K562 (cell line): ENCODE data around the gene ADSS1. TPM values are rescaled to one million over a fixed set of nuclear protein-coding genes. Genes with fewer than 3 reads are reported as not detected.

Experiments
- ATAC-seq: fragments of 200-7000 bp; cut with Tn5 transposase; 3 replicates; pipeline ENCODE4 v1.9.1; 2020; ENCODE audit warnings: moderate library complexity
- BruUV-seq: library from RNA; stranded (reverse); fragments of 400-500 nt; replicated peaks from 2 replicates; lab custom pipeline; 2021; lab: Mats Ljungman, UMichigan
- CTCF ChIA-PET: fragments of 300-600 bp; formaldehyde crosslinking; extraction: SDS; loops from one replicate; lab custom pipeline; 2021; ENCODE audit warnings: low intra/inter-chr PET ratio; lab: Yijun Ruan, JAX
- POLR2A ChIA-PET: fragments of 300-600, 350-650 bp; sonication (Branson Sonifier 250); formaldehyde crosslinking; extraction: SDS; loops from one replicate; lab custom pipeline; 2021; ENCODE audit warnings: antibody characterized with exemption, inconsistent platforms; lab: Yijun Ruan, JAX
- DNase-seq, 4 experiments: peaks; one replicate each; pipeline versions ENCODE4 v3.0.0 to v3.0.0-alpha.2; 2011 to 2018; ENCODE audit warnings: low spot score in 3 of 4, mixed read lengths in 3 of 4; ENCODE audit errors: extremely low read depth in 1 of 4
- FAIRE-seq: peaks from 2 replicates; lab custom pipeline; 2011; peaks lifted over from hg19 to GRCh38; lab: Jason Lieb, UNC
- H2AFZ ChIP-seq: 2 replicates; pipeline ENCODE4 v1.6.0; 2011; ENCODE audit warnings: low read depth, low read length, control low read depth, inconsistent platforms
- H3K27ac ChIP-seq: fragments of 200-600 bp; 3 replicates; pipeline ENCODE4 v1.8.0; 2011; ENCODE audit warnings: low read depth, mild to moderate bottlenecking, control low read depth, inconsistent platforms, low read length, moderate library complexity, mixed read lengths; ENCODE audit errors: extremely low read depth
- H3K27me3 ChIP-seq, 2 experiments: fragments of 300-600 bp in 1 of 2; 2 replicates in 1 of 2; 3 replicates in 1 of 2; pipeline versions ENCODE4 v1.6.0 to v1.8.0; 2011; ENCODE audit warnings: inconsistent platforms in 2 of 2, low read length in 2 of 2, mild to moderate bottlenecking in 1 of 2, mixed read lengths in 1 of 2, moderate library complexity in 1 of 2; ENCODE audit not compliant: control insufficient read depth in 2 of 2, insufficient read depth in 2 of 2
- H3K36me3 ChIP-seq: fragments of 300-600 bp; 3 replicates; pipeline ENCODE4 v1.8.0; 2011; ENCODE audit warnings: mild to moderate bottlenecking, low read length, inconsistent platforms; ENCODE audit not compliant: control insufficient read depth, insufficient read depth
- H3K4me1 ChIP-seq, 2 experiments: fragments of 200-600 bp in 1 of 2; replicated peaks in 1 of 2; 2 replicates in 1 of 2; 3 replicates in 1 of 2; pipeline versions ENCODE4 v1.5.1 to v1.8.0; 2011; ENCODE audit warnings: inconsistent platforms in 2 of 2, low read length in 2 of 2, mild to moderate bottlenecking in 1 of 2, mixed read lengths in 1 of 2, moderate library complexity in 1 of 2; ENCODE audit not compliant: control insufficient read depth in 2 of 2, insufficient read depth in 2 of 2
- H3K4me2 ChIP-seq: 2 replicates; pipeline ENCODE4 v1.6.1; 2011; ENCODE audit warnings: low read length, control low read depth, inconsistent platforms, mixed read lengths; ENCODE audit not compliant: insufficient read depth
- H3K4me3 ChIP-seq: fragments of 200-600 bp; sonication (generic), shearing (Covaris generic); 2 replicates; pipeline ENCODE4 v1.5.1; 2016; ENCODE audit warnings: control low read depth, inconsistent platforms
- H3K79me2 ChIP-seq: fragments of 200-600 bp; 3 replicates; pipeline ENCODE4 v1.8.0; 2011; ENCODE audit warnings: low read length, inconsistent platforms; ENCODE audit not compliant: control insufficient read depth, insufficient read depth
- H3K9ac ChIP-seq, 2 experiments: 2 replicates each; pipeline versions ENCODE4 v1.6.0 to v1.6.1; 2011; ENCODE audit warnings: low read depth in 2 of 2, low read length in 2 of 2, control low read depth in 1 of 2, inconsistent platforms in 1 of 2, mild to moderate bottlenecking in 1 of 2, mixed read lengths in 1 of 2; ENCODE audit not compliant: insufficient read depth in 1 of 2
- H3K9me1 ChIP-seq: one replicate; pipeline ENCODE4 v1.6.0; 2011; ENCODE audit warnings: inconsistent platforms, mild to moderate bottlenecking, low read length, moderate library complexity; ENCODE audit not compliant: control insufficient read depth, insufficient read depth
- H3K9me3 ChIP-seq: replicated peaks from 2 replicates; pipeline ENCODE4 v1.5.1; 2011; ENCODE audit warnings: low read depth, low read length, inconsistent platforms; ENCODE audit not compliant: control insufficient read depth, insufficient read depth
- H4K20me1 ChIP-seq: replicated peaks from 2 replicates; pipeline ENCODE4 v1.6.1; 2011; ENCODE audit warnings: low read length, inconsistent platforms, mixed read lengths; ENCODE audit not compliant: control insufficient read depth, insufficient read depth
- ELF1 ChIP-seq: fragments of 200-800 bp; sonication (Bioruptor generic); IDR thresholded peaks from 2 replicates; pipeline ENCODE4 v1.6.1; 2016; ENCODE audit warnings: missing genetic modification characterization, missing compliant biosample characterization
- HNRNPH1 ChIP-seq: fragments of 200-400 bp; formaldehyde crosslinking; optimal IDR thresholded peaks from 2 replicates; pipeline ENCODE3; 2017; ENCODE audit warnings: low read depth, mild to moderate bottlenecking, low read length, moderate library complexity
- ZNF507 ChIP-seq: conservative IDR thresholded peaks from 2 replicates; pipeline ENCODE4 v1.6.1; 2017; ENCODE audit warnings: missing genetic modification characterization, missing compliant biosample characterization
- ZNF830 ChIP-seq: fragments of 250-450 bp; sonication (Bioruptor Pico); IDR thresholded peaks from 2 replicates; pipeline ENCODE4 v1.5.0; 2021; ENCODE audit warnings: mild to moderate bottlenecking
- WGBS: fragments of 100-300 bp; shearing (Covaris generic); methylation state at CpG from one replicate; pipeline ENCODE4 v1.1.6; 2016; ENCODE audit warnings: low coverage, mixed read lengths; ENCODE audit not compliant: insufficient coverage; ENCODE audit errors: missing lambda C conversion rate; 5-methylcytosine and 5-hydroxymethylcytosine counted together
- in situ Hi-C: fragments of 300-500 bp; cut with MboI; formaldehyde crosslinking; loops from 4 replicates; pipeline ENCODE4 v1.15.0; 2018; ENCODE audit warnings: inconsistent platforms, mixed read lengths
- intact Hi-C: fragments of 100-400 bp; cut with micrococcal nuclease; formaldehyde crosslinking; loops from 2 replicates; pipeline ENCODE4 v1.14.2; 2022
- polyA plus RNA-seq, 8 experiments: library from polyadenylated mRNA; depleted of rRNA in 4 of 8; stranded (reverse) in 5 of 8; unstranded in 3 of 8; fragments of >200 nt; fragmentation: Nextera tagmentation in 2 of 8; fragmentation: Illumina TruSeq in 1 of 8; extraction: Ambion mirVana in 2 of 8; extraction: Trizol in 1 of 8; gene quantifications; 2 replicates each; pipeline versions ENCODE4 v1.2.1 to v1.2.3, GENCODE V29; 2011 to 2014; ENCODE audit warnings: inconsistent platforms in 1 of 8, missing spikeins in 1 of 8
- total RNA-seq, 7 experiments: library from RNA; depleted of rRNA in 6 of 7; stranded (reverse); fragments of >200 nt in 6 of 7; fragmentation: Illumina TruSeq in 2 of 7; extraction: Trizol in 2 of 7; gene quantifications; 2 replicates each; pipeline versions ENCODE4 v1.2.1 to v1.2.3, GENCODE V29; 2011 to 2021; ENCODE audit warnings: low replicate concordance in 1 of 7
- TF ChIP-seq, protein P1 (sequence below): sonication (generic); formaldehyde crosslinking; IDR thresholded peaks from 2 replicates; pipeline ENCODE4 v1.8.0; 2023; ENCODE audit warnings: missing genetic modification reagents, mild to moderate bottlenecking, borderline replicate concordance

Gene ADSS1
- total and polyA plus RNA-seq, 9 of the 15 experiments (the other 6 are each of a cell fraction or from before 2014, with no cell fraction given) = 0.53 to 5.9 (median 3.9) TPM

DNA sequence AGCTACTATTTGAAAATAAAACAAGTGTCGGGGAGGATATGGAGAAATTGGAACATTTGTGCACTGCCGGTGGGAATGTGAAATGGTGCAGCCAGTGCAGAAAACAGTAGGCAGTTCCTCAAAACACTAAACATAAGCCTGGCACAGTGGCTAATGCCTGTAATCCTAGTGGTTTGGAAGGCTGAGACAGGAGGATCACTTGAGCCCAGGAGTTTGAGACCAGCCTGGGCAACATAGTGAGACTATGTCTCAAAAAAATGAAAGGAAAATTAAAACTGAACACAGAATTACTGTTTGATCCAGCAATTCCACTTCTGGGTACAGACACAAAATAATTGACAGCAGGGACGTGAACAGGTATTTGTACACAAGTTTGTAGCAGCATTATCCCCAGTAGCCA is 41.5 kb downstream of the ADSS1 start:
- H3K9ac ChIP-seq = no peak overlapping the region
- 63% methylated on average over 3 of the region's 3 CpGs for WGBS
- H2AFZ ChIP-seq = no peak overlapping the region
- no peaks in the 10 kb centered on the region for H4K20me1 ChIP-seq
- ChIA-PET CTCF (no interaction called here), POLR2A (interaction anchor here (0.6 to 1.4 kb wide), 3 partner anchors 13 to 32 kb away, joined by 3 to 5 read pairs (median 5); partner anchors contain the start of gene SIVA1)
- H3K9me3 ChIP-seq = no peaks in the 10 kb centered on the region
- DNase-seq (no peak), FAIRE-seq (no peak), ATAC-seq (no peak)
- no peak overlapping the region for H3K4me2 ChIP-seq
- intact Hi-C loops (loop anchor here (10.0 kb wide), 1 partner anchor 109 kb away; no protein-coding TSS in a partner anchor), in situ Hi-C loops (loop anchor here (5.0 kb wide), 1 partner anchor 57 kb away; no protein-coding TSS in a partner anchor)
- no peak overlapping the region for H3K4me3 ChIP-seq
- TF ChIP-seq ELF1 (tag) = no peak
- TF ChIP-seq ZNF830 (CRISPR knock-in tag) = no peak
- TF ChIP-seq ZNF507 (tag) = no peak
- no peak for TF ChIP-seq HNRNPH1
- TF ChIP-seq, protein P1, sequence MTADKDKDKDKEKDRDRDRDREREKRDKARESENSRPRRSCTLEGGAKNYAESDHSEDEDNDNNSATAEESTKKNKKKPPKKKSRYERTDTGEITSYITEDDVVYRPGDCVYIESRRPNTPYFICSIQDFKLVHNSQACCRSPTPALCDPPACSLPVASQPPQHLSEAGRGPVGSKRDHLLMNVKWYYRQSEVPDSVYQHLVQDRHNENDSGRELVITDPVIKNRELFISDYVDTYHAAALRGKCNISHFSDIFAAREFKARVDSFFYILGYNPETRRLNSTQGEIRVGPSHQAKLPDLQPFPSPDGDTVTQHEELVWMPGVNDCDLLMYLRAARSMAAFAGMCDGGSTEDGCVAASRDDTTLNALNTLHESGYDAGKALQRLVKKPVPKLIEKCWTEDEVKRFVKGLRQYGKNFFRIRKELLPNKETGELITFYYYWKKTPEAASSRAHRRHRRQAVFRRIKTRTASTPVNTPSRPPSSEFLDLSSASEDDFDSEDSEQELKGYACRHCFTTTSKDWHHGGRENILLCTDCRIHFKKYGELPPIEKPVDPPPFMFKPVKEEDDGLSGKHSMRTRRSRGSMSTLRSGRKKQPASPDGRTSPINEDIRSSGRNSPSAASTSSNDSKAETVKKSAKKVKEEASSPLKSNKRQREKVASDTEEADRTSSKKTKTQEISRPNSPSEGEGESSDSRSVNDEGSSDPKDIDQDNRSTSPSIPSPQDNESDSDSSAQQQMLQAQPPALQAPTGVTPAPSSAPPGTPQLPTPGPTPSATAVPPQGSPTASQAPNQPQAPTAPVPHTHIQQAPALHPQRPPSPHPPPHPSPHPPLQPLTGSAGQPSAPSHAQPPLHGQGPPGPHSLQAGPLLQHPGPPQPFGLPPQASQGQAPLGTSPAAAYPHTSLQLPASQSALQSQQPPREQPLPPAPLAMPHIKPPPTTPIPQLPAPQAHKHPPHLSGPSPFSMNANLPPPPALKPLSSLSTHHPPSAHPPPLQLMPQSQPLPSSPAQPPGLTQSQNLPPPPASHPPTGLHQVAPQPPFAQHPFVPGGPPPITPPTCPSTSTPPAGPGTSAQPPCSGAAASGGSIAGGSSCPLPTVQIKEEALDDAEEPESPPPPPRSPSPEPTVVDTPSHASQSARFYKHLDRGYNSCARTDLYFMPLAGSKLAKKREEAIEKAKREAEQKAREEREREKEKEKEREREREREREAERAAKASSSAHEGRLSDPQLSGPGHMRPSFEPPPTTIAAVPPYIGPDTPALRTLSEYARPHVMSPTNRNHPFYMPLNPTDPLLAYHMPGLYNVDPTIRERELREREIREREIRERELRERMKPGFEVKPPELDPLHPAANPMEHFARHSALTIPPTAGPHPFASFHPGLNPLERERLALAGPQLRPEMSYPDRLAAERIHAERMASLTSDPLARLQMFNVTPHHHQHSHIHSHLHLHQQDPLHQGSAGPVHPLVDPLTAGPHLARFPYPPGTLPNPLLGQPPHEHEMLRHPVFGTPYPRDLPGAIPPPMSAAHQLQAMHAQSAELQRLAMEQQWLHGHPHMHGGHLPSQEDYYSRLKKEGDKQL (CRISPR knock-in tag) = no peak
- no peak overlapping the region for H3K27ac ChIP-seq
- H3K4me1 ChIP-seq = peaks cover 6 to 30% of the 10 kb centered on the region in 2 experiments; a peak in 4 of 5 replicates
- no peaks in the 10 kb centered on the region for H3K79me2 ChIP-seq
- no TSS peak for BruUV-seq
- no peaks in the 10 kb centered on the region for H3K27me3 ChIP-seq
- peaks cover 11% of the 10 kb centered on the region; the same call in 1 of the 3 replicates for H3K36me3 ChIP-seq
- H3K9me1 ChIP-seq = no peaks in the 10 kb centered on the region
